Heart right ventricle (tissue), 16 donors: Measurements from ENCODE around the gene DIO1. TPM values are rescaled to one million over a fixed set of nuclear protein-coding genes. Genes with fewer than 3 reads are reported as not detected.

Experiments used
- ATAC-seq, 8 donors: fragments of 200-7000 bp; cut with Tn5 transposase; one replicate each; pipeline ENCODE4 v1.9.1; 2020; ENCODE audit warnings: mild to moderate bottlenecking in 8 of 8, moderate library complexity in 8 of 8, moderate number of reproducible peaks in 1 of 8
- DNase-seq, 2 donors: peaks; one replicate each; pipeline ENCODE4 v3.0.0-alpha.2; 2020
- H3K27ac ChIP-seq, 10 donors: fragments of 200-600 bp; sonication (generic) in 2 of 10; one replicate each; pipeline versions ENCODE4 v1.5.0 to v1.8.0; 2020 to 2022; ENCODE audit warnings: mild to moderate bottlenecking in 3 of 10
- H3K27me3 ChIP-seq, 7 donors: fragments of 200-600 bp; one replicate each; pipeline ENCODE4 v1.8.0; 2021 to 2022; ENCODE audit warnings: mild to moderate bottlenecking in 2 of 7
- H3K36me3 ChIP-seq, 9 donors: fragments of 200-600 bp; sonication (generic) in 1 of 9; one replicate each; pipeline versions ENCODE4 v1.5.0 to v1.8.0; 2020 to 2022; ENCODE audit warnings: mild to moderate bottlenecking in 2 of 9
- H3K4me1 ChIP-seq, 9 donors: fragments of 200-600 bp; sonication (generic) in 1 of 9; one replicate each; pipeline versions ENCODE4 v1.5.0 to v1.8.0; 2020 to 2022; ENCODE audit warnings: mild to moderate bottlenecking in 4 of 9
- H3K4me3 ChIP-seq, 10 donors: fragments of 200-600 bp; sonication (generic) in 2 of 10; one replicate each; pipeline versions ENCODE4 v1.5.0 to v1.8.0; 2020 to 2022; ENCODE audit warnings: mild to moderate bottlenecking in 7 of 10, moderate library complexity in 2 of 10
- H3K9me3 ChIP-seq, 11 donors: fragments of 200-600 bp in 10 of 11; sonication (generic) in 2 of 11; one replicate each; pipeline versions ENCODE4 v1.5.0 to v1.8.0; 2013 to 2022; ENCODE audit warnings: mild to moderate bottlenecking in 2 of 11, control low read depth in 1 of 11, moderate library complexity in 1 of 11
- WGBS, 2 donors: extraction: QIAGEN DNeasy Blood & Tissue Kit; methylation state at CpG; one replicate each; pipeline ENCODE4 v1.1.7; 2013; ENCODE audit warnings: inconsistent platforms in 1 of 2; 5-methylcytosine and 5-hydroxymethylcytosine counted together
- intact Hi-C, 10 donors: fragments of 100-400 bp; cut with DNase I; formaldehyde crosslinking; loops; one replicate each; pipeline versions ENCODE4 v1.11.1 to v1.14.2; 2022
- polyA plus RNA-seq, 2 donors: library from polyadenylated mRNA; stranded (reverse); fragments of 200-250 nt; gene quantifications; one replicate each; pipeline ENCODE4 v1.2.3, GENCODE V29; 2013
- total RNA-seq, 10 donors: library from RNA; stranded (reverse); fragmentation: NEBNext Ultra II Directional in 3 of 10; extraction: Animal tissue kit (Norgen Biotek cat#: 25700) in 3 of 10; gene quantifications; one replicate each; pipeline versions ENCODE4 v1.2.1 to v1.2.4, GENCODE V29; 2021 to 2023
- TF ChIP-seq, protein P1 (sequence below), 9 donors: fragments of 200-600 bp; sonication (generic) in 2 of 9; IDR thresholded peaks; one replicate each; pipeline versions ENCODE4 v1.5.0 to v1.8.0; 2021 to 2022; ENCODE audit warnings: antibody characterized with exemption in 9 of 9, mild to moderate bottlenecking in 5 of 9, moderate library complexity in 1 of 9
- donor health status: Arrhythmogenic right ventricular cardiomyopathy.
- donor health status: ischemic (EF 13 %, LVEDD 7.1; RV severe dilation, severe dysfunction).
- donor health status: healthy with polysubstance abuse.
- donor health status: DM: no; HTN: yes; CAD: no.
- donor health status: DM: no; HTN: no; CAD: no.
- donor health status: ischemic (EF 25% LVEDD 6.9; RV normal size, moderate dysfunction).
- donor health status: ischemic (EF 25% LVEDD 5.7; RV mildly dilated, moderate dysfunction).
- donor health status: healthy.
- donor health status: DM: yes; HTN: yes; CAD: no.
- donor health status: Ischemic cardiomyopathy.
- donor health status: ischemic (EF 35%, LVEDD 5.7; RV mildly dilated, moderate dysfunction).
- donor health status: nonischemic (EF 11% LVEDD 7.7; RV severe dilation, severe dysfunction).
- donor health status: DM: yes; HTN: yes; CAD: no.
- donor health status: PGD.
- donor health status: ischemic (EF 29% LVEDD 5.4; RV normal size, mild dysfunction).
- donor health status: nonischemic (EF 23%, LVEDD 6.1; RV moderate dilation, normal function).

Gene DIO1
- total and polyA plus RNA-seq, 12 donors: not detected

DNA sequence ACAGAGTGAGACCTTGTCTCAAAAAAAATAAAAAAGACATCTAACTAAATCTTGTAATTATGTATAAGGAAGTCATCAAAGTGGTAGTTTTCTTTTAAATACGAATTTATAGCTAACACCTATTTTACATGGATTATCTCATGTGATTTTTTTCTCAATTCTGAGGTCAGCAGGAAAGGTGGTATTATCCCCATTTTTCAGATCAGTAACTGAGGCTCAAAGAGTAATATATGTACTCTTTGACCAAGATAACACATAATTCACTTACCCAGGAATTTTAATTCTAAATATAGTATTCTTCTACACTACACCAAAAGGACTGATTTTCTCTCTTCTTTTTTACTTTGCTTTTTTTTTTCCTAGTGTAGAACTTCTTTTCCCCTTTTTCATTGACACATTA lies 42.4 kb downstream of the DIO1 start:
- ATAC-seq (no peak), DNase-seq (no peak)
- Histone ChIP-seq H3K36me3 (peaks cover 0 to 44% (median 7%) of the 10 kb centered on the region in 9 donors), H3K27ac (no peak overlapping the region), H3K4me1 (peaks cover 0 to 15% (median 0%) of the 10 kb centered on the region in 9 donors), H3K4me3 (no peak overlapping the region), H3K9me3 (peaks cover 0 to 21% (median 6%) of the 10 kb centered on the region in 11 donors), H3K27me3 (no peaks in the 10 kb centered on the region)
- TF ChIP-seq, protein P1, sequence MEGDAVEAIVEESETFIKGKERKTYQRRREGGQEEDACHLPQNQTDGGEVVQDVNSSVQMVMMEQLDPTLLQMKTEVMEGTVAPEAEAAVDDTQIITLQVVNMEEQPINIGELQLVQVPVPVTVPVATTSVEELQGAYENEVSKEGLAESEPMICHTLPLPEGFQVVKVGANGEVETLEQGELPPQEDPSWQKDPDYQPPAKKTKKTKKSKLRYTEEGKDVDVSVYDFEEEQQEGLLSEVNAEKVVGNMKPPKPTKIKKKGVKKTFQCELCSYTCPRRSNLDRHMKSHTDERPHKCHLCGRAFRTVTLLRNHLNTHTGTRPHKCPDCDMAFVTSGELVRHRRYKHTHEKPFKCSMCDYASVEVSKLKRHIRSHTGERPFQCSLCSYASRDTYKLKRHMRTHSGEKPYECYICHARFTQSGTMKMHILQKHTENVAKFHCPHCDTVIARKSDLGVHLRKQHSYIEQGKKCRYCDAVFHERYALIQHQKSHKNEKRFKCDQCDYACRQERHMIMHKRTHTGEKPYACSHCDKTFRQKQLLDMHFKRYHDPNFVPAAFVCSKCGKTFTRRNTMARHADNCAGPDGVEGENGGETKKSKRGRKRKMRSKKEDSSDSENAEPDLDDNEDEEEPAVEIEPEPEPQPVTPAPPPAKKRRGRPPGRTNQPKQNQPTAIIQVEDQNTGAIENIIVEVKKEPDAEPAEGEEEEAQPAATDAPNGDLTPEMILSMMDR (IDR thresholded peaks at IDR 0.05): no peak
- 91 to 92% methylated on average over 1 of the region's 1 CpG for WGBS, 2 donors
- intact Hi-C loops: loop anchor here in 1 of 10 donors (5.0 kb wide), 1 partner anchor 836 kb away; no protein-coding TSS in a partner anchor

DNA sequence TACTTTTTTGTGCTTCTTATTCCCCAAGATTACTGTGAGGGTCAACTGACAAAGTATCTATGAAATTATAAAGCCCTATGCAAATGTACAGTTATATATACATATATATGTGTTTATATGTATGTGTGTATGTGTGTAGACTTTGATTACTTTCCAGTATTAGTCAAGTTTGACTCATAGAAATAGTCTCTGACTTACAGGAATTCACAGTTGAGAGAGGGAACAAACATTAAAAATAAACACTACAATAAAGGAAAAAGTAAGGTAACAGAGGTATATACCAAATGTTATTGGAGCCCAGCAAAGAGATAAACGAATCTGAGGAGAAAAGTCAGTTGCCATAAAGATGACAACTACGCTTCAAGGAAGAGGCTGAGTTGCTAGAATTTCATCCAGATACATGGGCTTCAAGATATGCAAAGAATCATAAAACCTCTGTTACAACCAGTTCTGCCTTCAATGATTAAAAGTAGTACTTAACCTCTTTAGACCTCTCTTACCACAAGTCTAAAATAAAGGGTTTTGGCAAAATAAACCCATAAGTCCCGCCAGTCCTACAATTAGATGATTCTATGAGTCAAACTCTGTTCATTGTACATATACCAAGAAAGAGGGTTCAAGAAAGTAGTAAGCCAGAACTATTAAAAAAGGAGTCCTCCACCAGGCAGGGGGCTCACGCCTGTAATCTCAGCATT lies 44.3 kb downstream of the DIO1 start:
- DNase-seq (no peak), ATAC-seq (no peak)
- H3K27ac ChIP-seq: no peak overlapping the region
- H3K4me1 ChIP-seq: peaks cover 0 to 27% (median 0%) of the 10 kb centered on the region in 9 donors
- H3K27me3 ChIP-seq: no peaks in the 10 kb centered on the region
- TF ChIP-seq, protein P1 (IDR thresholded peaks at IDR 0.05): no peak
- WGBS, 2 donors: 93 to 95% methylated on average over 4 of the region's 4 CpGs
- intact Hi-C loops: loop anchor here in 1 of 10 donors (5.0 kb wide), 1 partner anchor 834 kb away; no protein-coding TSS in a partner anchor
- peaks cover 0 to 16% (median 0%) of the 10 kb centered on the region in 11 donors for H3K9me3 ChIP-seq
- peaks cover 0 to 44% (median 7%) of the 10 kb centered on the region in 9 donors for H3K36me3 ChIP-seq
- no peak overlapping the region for H3K4me3 ChIP-seq

DNA sequence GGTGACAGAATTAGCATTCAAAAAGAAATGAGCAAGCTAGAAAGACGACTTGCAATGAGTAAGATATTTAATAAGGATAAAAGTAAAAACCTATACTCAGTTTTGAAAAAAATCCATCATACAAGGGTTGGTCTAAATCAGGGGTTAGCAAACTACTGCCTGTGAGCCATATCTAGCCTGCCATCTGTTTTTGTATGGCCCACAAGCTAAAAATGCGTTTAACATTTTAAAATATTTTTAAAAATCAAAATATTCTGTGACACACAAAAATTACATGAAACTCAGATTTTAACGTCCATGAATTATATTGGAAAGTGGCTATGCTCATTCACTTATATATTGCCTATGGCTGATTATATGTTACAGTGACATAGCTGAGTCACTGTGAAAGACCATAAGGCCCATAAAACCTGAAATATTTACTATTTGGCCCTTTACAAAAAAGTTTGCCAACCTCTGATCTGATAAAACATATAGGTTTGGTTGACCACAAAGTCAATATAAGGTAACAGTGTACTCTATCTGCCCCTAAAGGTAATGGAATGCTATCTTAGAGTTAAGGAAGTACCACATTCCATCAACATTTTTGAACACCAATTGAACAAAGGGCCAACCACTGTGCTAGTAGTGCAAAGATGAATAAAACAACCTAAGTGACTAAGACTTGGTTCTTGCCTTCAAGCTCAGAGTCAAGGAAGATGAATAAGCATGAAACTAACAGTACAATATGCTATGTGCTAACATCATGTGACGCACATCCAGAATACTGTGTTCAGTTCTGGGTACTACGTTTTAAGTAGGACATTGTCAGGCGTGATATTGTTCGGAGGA lies 48.4 kb downstream of the DIO1 start:
- intact Hi-C loops: loop anchor here in 3 of 10 donors (5.0 to 10.0 kb wide), 3 partner anchors 50 to 112 kb away; partner anchors contain the start of genes TCEANC2 (in 2 of the 3), TMEM59 (in 2 of the 3) and DIO1 (in 1 of the 3)
- Histone ChIP-seq H3K27me3 (no peaks in the 10 kb centered on the region), H3K27ac (no peak overlapping the region), H3K36me3 (peaks cover 0 to 20% (median 0%) of the 10 kb centered on the region in 9 donors), H3K9me3 (no peaks in the 10 kb centered on the region), H3K4me1 (peaks cover 0 to 50% (median 18%) of the 10 kb centered on the region in 9 donors), H3K4me3 (no peak overlapping the region)
- TF ChIP-seq, protein P1 (IDR thresholded peaks at IDR 0.05): no peak
- DNase-seq (no peak), ATAC-seq (no peak)
- WGBS, 2 donors: 91 to 93% methylated on average over 7 of the region's 7 CpGs

DNA sequence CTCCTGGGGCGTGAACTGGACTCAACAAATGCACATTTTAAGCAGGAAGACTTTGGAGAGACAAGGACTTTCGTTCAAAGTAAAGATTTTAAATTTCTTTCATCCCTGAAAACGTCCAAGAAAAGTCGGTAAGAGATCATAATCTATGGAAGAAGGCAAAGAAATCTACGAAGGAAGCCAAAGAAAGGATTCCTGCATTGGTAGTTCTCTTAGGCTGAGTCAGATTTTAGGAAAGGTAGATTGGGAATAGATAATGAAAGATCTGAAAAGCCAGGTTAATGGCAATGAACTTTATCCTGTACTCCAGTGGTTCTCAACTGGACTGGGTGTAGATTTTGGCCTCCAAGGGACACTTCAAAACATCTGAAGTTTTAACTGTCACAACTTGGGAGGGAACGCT lies 49.1 kb downstream of the DIO1 start:
- TF ChIP-seq, protein P1 (IDR thresholded peaks at IDR 0.05): no peak
- peaks cover 0 to 14% (median 0%) of the 10 kb centered on the region in 9 donors for H3K36me3 ChIP-seq
- WGBS, 2 donors: 95 to 96% methylated on average over 6 of the region's 6 CpGs
- ATAC-seq (no peak), DNase-seq (no peak)
- H3K9me3 ChIP-seq: no peaks in the 10 kb centered on the region
- no peaks in the 10 kb centered on the region for H3K27me3 ChIP-seq
- no peak overlapping the region for H3K27ac ChIP-seq
- H3K4me3 ChIP-seq: no peak overlapping the region
- intact Hi-C loops: loop anchor here in 3 of 10 donors (5.0 to 10.0 kb wide), 3 partner anchors 51 to 112 kb away; partner anchors contain the start of genes TCEANC2 (in 2 of the 3), TMEM59 (in 2 of the 3) and DIO1 (in 1 of the 3)
- peaks cover 0 to 55% (median 26%) of the 10 kb centered on the region in 9 donors for H3K4me1 ChIP-seq
